HepG2 (cell line): ENCODE results near the gene ANKRD52. TPM values are rescaled to one million over a fixed set of nuclear protein-coding genes. Genes with fewer than 3 reads are reported as not detected.

Experiments
- BCLAF1 ChIP-seq: fragments of 450-650 bp; IDR thresholded peaks from 2 replicates; pipeline ENCODE4 v1.6.1; 2017; ENCODE audit warnings: mild to moderate bottlenecking
- IRF2 ChIP-seq: IDR thresholded peaks from 2 replicates; pipeline ENCODE4 v1.6.1; 2018; ENCODE audit warnings: missing genetic modification reagents, missing compliant biosample characterization
- ISL2 ChIP-seq: sonication (generic); formaldehyde crosslinking; IDR thresholded peaks from 2 replicates; pipeline ENCODE4 v1.5.0; 2020; ENCODE audit warnings: missing genetic modification reagents
- PTBP1 ChIP-seq: fragments of 200-400 bp; formaldehyde crosslinking; IDR thresholded peaks from 2 replicates; pipeline ENCODE4 v1.6.1; 2018; ENCODE audit warnings: low read length, low read depth; ENCODE audit not compliant: poor library complexity, severe bottlenecking
- RFX3 ChIP-seq: IDR thresholded peaks from 2 replicates; pipeline ENCODE4 v1.6.1; 2016; ENCODE audit warnings: missing biosample characterization, missing genetic modification reagents
- ZNF207 ChIP-seq: fragments of 450-650 bp; IDR thresholded peaks from 2 replicates; pipeline ENCODE4 v1.6.1; 2016; ENCODE audit warnings: antibody characterized with exemption, borderline replicate concordance
- ZNF224 ChIP-seq: sonication (generic); formaldehyde crosslinking; IDR thresholded peaks from 2 replicates; pipeline ENCODE4 v1.5.0; 2020; ENCODE audit warnings: mild to moderate bottlenecking, missing genetic modification reagents
- ZNF33A ChIP-seq: sonication (generic); formaldehyde crosslinking; IDR thresholded peaks from 2 replicates; pipeline ENCODE4 v1.5.1; 2020; ENCODE audit warnings: missing genetic modification reagents, mild to moderate bottlenecking, moderate library complexity, borderline replicate concordance
- ZNF343 ChIP-seq: sonication (generic); formaldehyde crosslinking; IDR thresholded peaks from 2 replicates; pipeline ENCODE4 v1.4.0; 2020; ENCODE audit warnings: mild to moderate bottlenecking, missing genetic modification reagents
- ZNF550 ChIP-seq: sonication (generic); formaldehyde crosslinking; IDR thresholded peaks from 2 replicates; pipeline ENCODE4 v1.4.0; 2020; ENCODE audit warnings: mild to moderate bottlenecking, missing genetic modification reagents, borderline replicate concordance
- polyA plus RNA-seq, 8 experiments: library from polyadenylated mRNA; depleted of rRNA in 3 of 8; stranded (reverse) in 7 of 8; unstranded in 1 of 8; fragments of >200 nt; fragmentation: Illumina TruSeq in 4 of 8; extraction: Trizol in 4 of 8; gene quantifications; 2 replicates each; pipeline versions ENCODE4 v1.2.1 to v1.2.3, GENCODE V29; 2011 to 2016; ENCODE audit warnings: low read depth in 4 of 8, missing spikeins in 1 of 8, mixed read lengths in 1 of 8; ENCODE audit not compliant: insufficient read depth in 1 of 8
- total RNA-seq, 5 experiments: library from RNA; depleted of rRNA; stranded (reverse); fragments of >200 nt; fragmentation: Illumina TruSeq; extraction: Trizol; gene quantifications; 2 replicates each; pipeline ENCODE4 v1.2.3, GENCODE V29; 2016; ENCODE audit warnings: low read depth in 1 of 5
- TF ChIP-seq, protein P1 (sequence below): sonication (generic); formaldehyde crosslinking; IDR thresholded peaks from 2 replicates; pipeline ENCODE4 v1.5.0; 2020; ENCODE audit warnings: missing genetic modification reagents
- TF ChIP-seq, protein P2 (sequence below): sonication (generic); formaldehyde crosslinking; IDR thresholded peaks from 2 replicates; pipeline ENCODE4 v1.4.0; 2020; ENCODE audit warnings: mild to moderate bottlenecking, missing genetic modification reagents
- TF ChIP-seq, protein P3 (sequence below): sonication (generic); formaldehyde crosslinking; IDR thresholded peaks from 2 replicates; pipeline ENCODE4 v1.5.1; 2020; ENCODE audit warnings: mild to moderate bottlenecking, missing genetic modification reagents, moderate library complexity

The ANKRD52 gene
- total and polyA plus RNA-seq, 2 of the 13 experiments (the other 11 are each of a cell fraction or from before 2014, with no cell fraction given), result 7.8 to 9.2 TPM

- TF ChIP-seq, protein P1, sequence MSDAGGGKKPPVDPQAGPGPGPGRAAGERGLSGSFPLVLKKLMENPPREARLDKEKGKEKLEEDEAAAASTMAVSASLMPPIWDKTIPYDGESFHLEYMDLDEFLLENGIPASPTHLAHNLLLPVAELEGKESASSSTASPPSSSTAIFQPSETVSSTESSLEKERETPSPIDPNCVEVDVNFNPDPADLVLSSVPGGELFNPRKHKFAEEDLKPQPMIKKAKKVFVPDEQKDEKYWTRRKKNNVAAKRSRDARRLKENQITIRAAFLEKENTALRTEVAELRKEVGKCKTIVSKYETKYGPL (CRISPR knock-in tag), result no peak
- TF ChIP-seq, protein P2, sequence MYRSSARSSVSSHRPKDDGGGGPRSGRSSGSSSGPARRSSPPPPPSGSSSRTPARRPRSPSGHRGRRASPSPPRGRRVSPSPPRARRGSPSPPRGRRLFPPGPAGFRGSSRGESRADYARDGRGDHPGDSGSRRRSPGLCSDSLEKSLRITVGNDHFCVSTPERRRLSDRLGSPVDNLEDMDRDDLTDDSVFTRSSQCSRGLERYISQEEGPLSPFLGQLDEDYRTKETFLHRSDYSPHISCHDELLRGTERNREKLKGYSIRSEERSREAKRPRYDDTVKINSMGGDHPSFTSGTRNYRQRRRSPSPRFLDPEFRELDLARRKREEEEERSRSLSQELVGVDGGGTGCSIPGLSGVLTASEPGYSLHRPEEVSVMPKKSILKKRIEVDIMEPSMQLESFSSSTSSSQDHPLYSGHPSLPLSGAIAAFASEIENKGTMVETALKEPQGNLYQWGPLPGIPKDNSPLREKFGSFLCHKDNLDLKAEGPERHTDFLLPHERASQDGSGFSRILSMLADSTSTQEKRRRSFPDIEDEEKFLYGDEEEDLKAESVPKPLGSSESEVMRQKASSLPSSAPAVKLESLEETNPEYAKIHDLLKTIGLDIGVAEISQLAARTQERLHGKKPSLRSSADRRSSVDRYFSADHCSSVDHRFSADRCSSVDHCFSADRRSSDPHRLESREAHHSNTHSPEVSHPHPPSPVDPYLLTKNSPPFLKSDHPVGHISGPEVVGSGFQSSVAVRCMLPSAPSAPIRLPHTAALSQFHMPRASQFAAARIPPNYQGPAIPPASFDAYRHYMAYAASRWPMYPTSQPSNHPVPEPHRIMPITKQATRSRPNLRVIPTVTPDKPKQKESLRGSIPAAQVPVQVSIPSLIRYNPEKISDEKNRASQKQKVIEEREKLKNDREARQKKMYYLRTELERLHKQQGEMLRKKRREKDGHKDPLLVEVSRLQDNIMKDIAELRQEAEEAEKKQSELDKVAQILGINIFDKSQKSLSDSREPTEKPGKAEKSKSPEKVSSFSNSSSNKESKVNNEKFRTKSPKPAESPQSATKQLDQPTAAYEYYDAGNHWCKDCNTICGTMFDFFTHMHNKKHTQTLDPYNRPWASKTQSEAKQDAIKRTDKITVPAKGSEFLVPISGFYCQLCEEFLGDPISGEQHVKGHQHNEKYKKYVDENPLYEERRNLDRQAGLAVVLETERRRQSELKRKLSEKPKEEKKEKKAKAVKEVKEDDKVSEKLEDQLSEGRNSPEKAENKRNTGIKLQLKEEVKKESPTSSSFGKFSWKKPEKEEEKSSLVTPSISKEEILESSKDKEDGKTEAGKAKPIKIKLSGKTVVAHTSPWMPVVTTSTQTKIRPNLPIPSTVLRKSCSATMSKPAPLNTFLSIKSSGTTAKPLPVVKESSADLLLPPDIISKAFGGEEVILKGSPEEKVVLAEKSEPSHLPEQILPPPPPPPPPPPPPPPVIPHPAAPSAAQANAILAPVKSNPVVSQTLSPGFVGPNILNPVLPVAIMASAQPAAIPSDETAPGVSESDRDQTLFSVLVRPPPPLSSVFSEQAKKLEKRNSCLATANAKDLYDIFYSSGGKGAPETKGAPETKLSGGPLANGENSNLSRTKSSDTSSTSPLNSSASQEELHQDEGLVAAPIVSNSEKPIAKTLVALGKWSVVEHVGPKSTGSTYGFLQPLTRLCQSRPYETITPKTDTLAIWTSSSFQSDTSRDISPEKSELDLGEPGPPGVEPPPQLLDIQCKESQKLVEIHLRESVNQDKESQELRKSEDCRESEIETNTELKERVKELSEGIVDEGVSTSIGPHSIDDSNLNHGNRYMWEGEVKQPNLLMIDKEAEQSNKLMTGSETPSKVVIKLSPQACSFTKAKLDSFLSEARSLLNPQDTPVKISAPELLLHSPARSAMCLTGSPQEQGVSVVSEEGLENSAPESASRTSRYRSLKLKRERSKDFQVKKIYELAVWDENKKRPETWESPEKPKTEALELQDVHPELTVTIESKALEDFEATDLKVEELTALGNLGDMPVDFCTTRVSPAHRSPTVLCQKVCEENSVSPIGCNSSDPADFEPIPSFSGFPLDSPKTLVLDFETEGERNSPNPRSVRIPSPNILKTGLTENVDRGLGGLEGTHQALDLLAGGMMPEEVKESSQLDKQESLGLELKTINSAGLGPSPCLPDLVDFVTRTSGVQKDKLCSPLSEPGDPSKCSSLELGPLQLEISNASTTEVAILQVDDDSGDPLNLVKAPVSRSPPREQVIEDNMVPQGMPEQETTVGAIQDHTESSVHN (CRISPR knock-in tag), result no peak
- TF ChIP-seq, protein P3, sequence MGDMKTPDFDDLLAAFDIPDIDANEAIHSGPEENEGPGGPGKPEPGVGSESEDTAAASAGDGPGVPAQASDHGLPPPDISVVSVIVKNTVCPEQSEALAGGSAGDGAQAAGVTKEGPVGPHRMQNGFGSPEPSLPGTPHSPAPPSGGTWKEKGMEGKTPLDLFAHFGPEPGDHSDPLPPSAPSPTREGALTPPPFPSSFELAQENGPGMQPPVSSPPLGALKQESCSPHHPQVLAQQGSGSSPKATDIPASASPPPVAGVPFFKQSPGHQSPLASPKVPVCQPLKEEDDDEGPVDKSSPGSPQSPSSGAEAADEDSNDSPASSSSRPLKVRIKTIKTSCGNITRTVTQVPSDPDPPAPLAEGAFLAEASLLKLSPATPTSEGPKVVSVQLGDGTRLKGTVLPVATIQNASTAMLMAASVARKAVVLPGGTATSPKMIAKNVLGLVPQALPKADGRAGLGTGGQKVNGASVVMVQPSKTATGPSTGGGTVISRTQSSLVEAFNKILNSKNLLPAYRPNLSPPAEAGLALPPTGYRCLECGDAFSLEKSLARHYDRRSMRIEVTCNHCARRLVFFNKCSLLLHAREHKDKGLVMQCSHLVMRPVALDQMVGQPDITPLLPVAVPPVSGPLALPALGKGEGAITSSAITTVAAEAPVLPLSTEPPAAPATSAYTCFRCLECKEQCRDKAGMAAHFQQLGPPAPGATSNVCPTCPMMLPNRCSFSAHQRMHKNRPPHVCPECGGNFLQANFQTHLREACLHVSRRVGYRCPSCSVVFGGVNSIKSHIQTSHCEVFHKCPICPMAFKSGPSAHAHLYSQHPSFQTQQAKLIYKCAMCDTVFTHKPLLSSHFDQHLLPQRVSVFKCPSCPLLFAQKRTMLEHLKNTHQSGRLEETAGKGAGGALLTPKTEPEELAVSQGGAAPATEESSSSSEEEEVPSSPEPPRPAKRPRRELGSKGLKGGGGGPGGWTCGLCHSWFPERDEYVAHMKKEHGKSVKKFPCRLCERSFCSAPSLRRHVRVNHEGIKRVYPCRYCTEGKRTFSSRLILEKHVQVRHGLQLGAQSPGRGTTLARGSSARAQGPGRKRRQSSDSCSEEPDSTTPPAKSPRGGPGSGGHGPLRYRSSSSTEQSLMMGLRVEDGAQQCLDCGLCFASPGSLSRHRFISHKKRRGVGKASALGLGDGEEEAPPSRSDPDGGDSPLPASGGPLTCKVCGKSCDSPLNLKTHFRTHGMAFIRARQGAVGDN (CRISPR knock-in tag), result peak; percentile 39
- TF ChIP-seq BCLAF1 (no peak), PTBP1 (no peak), ISL2 (CRISPR knock-in tag) (no peak), ZNF207 (no peak), IRF2 (CRISPR knock-in tag) (0 out of 2 replicates have a peak, but pooled peaks have one; percentile 31), RFX3 (CRISPR knock-in tag) (no peak), ZNF33A (no peak), ZNF343 (CRISPR knock-in tag) (no peak), ZNF550 (CRISPR knock-in tag) (0 out of 2 replicates have a peak, but pooled peaks have one; percentile 55), ZNF224 (CRISPR knock-in tag) (no peak)
Measured at GRCh38 chr12:56206452-56207166, 51.6 kb downstream of the ANKRD52 start (continued).
